GM18507 (cell line): Measurements from ENCODE around the gene RNMT.

Experiments
- DNase-seq: peaks from one replicate; pipeline ENCODE4 v3.0.0; 2011; ENCODE audit warnings: low read depth; ENCODE audit not compliant: insufficient read length; ENCODE audit errors: extremely low spot score
- FAIRE-seq: peaks from 2 replicates; lab custom pipeline; 2011; peaks lifted over from hg19 to GRCh38; lab: Jason Lieb, UNC

The RNMT gene

DNA sequence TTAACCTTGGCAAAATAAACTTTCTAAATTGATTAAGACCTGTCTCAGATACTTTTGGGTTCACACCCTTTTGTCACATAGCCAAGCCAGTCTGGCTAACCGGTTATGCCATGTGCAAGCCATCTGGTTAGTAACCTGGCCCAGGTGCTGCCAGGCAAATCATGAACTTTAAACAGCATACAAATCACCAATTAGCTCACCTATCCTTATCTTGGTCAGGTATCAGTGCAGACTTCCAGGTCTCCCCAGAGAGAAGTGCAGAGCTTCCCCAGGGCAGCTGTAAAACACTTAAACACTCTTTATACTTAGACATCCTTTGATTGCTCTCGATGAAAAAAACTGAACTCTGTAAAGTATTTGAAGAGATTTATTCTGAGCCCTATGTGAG lies 82.6 kb downstream of the RNMT start:
- no peak for FAIRE-seq

DNA sequence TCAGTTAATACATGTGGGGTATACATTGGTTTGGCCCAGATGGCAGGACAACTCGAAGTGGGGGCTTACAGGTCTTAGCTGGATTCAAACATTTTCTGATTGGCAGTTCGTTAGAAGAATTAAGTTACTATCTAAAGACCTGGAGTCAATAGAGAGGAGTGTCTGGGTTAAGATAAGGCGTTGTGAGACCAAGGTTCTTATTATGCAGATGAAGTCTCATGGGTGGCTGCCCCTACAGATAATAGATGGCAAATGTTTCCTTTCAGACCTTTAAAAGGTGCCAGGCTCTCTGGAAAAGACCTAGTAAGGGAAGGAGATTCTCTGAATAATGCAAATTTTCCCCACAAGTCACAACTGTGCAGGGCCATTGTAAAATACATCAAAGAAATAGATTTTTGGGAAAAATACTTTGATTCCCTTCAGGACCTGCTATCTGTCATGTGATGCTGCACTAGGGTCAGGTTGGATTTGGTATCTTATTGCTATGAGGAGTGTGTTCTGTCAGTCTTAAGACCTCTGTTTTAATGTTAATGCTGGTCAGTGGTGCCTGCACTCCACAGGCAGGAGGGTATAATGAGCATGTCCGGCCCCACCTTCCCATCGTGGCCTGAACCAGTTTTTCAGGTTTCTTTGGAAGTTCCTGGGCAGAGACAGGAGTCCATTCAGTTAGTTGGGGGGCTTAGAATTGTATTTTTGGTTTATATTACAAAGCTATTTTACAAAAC lies 83.2 kb downstream of the RNMT start:
- FAIRE-seq, result no peak
- DNase-seq, result no peak

More for the DNA sequence above, 82.6 kb downstream of the RNMT start:
- DNase-seq, result no peak

DNA sequence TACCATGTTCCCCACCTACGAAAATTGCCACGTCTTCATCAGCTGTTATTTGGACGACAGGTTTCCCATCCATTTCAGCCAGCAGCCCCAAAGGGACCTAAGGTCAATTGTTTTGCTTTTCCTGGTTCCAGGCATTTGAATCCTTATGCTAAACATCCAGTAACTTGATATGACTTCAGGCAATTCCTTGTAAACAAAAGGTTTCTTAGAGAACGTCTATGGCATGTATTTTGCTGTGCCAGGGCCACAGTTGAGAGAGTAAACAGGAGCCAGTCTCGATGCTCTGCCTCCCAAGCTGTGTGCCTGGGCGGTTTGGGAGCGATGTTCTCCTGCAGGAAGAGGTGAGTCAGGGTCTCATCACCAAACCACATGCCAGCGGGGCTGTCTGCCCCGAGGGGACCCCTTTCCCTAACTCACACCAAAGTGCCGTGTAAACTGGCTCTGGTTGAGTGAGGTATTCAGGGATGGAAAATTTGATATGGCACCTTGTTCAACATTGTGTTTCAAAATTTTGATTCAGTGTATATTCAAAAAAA lies 84.5 kb downstream of the RNMT start:
- no peak for DNase-seq
- no peak for FAIRE-seq

DNA sequence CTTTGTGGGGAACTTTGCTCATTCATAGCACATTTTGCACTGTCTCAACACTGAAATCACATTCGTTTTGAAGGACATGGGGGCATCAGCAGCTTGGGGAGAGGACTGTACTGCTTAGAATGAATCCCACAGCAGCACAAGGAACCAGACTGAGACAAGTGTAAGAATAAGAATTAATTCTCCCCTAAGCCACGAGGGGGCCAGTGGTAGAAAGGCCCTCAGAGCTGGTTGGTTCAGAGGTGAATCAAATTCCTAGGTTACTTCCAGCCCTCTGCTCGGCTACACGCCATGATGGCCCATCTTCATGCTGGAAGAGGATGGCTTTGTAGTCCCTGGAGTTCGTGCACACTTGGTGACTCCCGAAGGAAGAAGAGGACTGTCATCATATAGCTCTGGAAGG lies 85.5 kb downstream of the RNMT start:
- no peak for DNase-seq
- FAIRE-seq, result no peak

DNA sequence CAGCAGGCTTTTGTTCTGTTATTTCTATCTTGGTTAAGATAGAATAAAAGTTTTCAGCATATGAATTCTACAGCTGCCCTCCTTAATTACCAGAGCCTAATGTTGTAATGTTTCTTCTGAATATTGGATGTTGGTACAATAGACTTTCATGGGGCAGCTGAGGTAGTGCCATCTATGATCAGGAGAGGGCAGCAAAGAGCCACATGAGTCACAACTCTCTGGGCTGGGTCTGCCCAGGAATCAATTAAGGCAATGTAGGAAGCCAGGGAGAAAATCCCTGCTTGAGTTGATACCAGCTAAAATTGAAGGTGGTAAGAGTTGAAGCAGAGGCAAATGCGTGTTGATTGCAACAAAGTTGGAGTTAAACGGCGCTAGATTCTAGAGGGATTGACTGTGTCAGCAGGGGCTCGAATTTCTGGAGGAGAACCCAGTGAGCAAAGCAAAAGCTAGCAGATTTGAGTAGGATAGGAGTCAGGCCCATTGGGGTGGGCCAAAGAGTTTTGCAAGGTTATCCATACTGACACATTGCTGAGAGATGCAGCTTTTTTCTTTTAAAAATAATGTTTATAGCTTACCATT lies 86.9 kb downstream of the RNMT start:
- DNase-seq (peak; percentile 43), FAIRE-seq (peak; percentile 82)
